Measurements from ENCODE around the gene UQCRHL.

- TF ChIP-seq CTCF (IDR thresholded peaks at IDR 0.05 in 8 of 11, conservative IDR thresholded peaks at IDR 0.05 in 3 of 11) (no peak), POLR2A (IDR thresholded peaks at IDR 0.05) (no peak)
Observed at GRCh38 chr1:15785683-15786082, 21.8 kb downstream of the UQCRHL start.

All from spleen (tissue), 7 donors.